ENCODE data around the gene SBNO1.

GRCh38 chr12:123346946-123347345 lies 17.7 kb downstream of the SBNO1 start:
- no peak for TF ChIP-seq CTCF (IDR thresholded peaks at IDR 0.05; ENCODE audit: insufficient read depth, low read length, poor library complexity, severe bottlenecking)
- TF ChIP-seq EZH2phosphoT487 (conservative IDR thresholded peaks at IDR 0.05; ENCODE audit: low read length), result no peak
